ENCODE data around the gene CRIP3. TPM values are rescaled to one million over a fixed set of nuclear protein-coding genes. Genes with fewer than 3 reads are reported as not detected.

CRIP3 gene
- polyA plus RNA-seq, 3 donors, result 1.2 to 12.8 (median 1.6) TPM

- H3K36me3 Mint-ChIP-seq, result peaks cover 76 to 82% of the 10 kb centered on the region in 2 donors
- H3K4me1 ChIP-seq (ENCODE audit: control insufficient read depth in 1 of 2, insufficient read depth in 2 of 2, low read length in 2 of 2), result peaks cover 11 to 13% of the 10 kb centered on the region in 2 donors
- no peak for TF ChIP-seq CTCF (IDR thresholded peaks at IDR 0.05)
- no peak overlapping the region for H3K9ac ChIP-seq (ENCODE audit: insufficient read depth, low read length, poor library complexity, severe bottlenecking)
- intact Hi-C loops (cut with micrococcal nuclease), result loop anchor here in 1 of 2 donors (5.0 kb wide), 1 partner anchor 77 kb away; no protein-coding TSS in a partner anchor
- no peaks in the 10 kb centered on the region for H3K79me2 ChIP-seq (ENCODE audit: insufficient read depth, low read length)
- H3K4me2 ChIP-seq (replicated peaks; ENCODE audit: extremely low read depth, low read length, poor library complexity, severe bottlenecking), result no peak overlapping the region
- H3K9me3 Mint-ChIP-seq, result no peaks in the 10 kb centered on the region
- DNase-seq, result no peak
- no peak overlapping the region for H3K27ac ChIP-seq (ENCODE audit: low read depth in 1 of 2, low read length in 2 of 2)
- 100% methylated on average over 2 of the region's 4 CpGs for WGBS (ENCODE audit: insufficient coverage)
- H4K20me1 ChIP-seq (ENCODE audit: insufficient read depth, low read length), result no peaks in the 10 kb centered on the region
- H3K4me1 Mint-ChIP-seq, result peaks cover 12% of the 10 kb centered on the region
- H2AFZ ChIP-seq (ENCODE audit: insufficient read depth, low read depth, low read length, poor library complexity, severe bottlenecking), result no peak overlapping the region
- H3K9me3 ChIP-seq (replicated peaks in 1 of 2; ENCODE audit: control insufficient read depth in 1 of 2, insufficient read depth in 1 of 2, low read length in 2 of 2), result no peaks in the 10 kb centered on the region
- peaks cover 67 to 86% of the 10 kb centered on the region in 2 donors for H3K36me3 ChIP-seq (replicated peaks in 1 of 2; ENCODE audit: control insufficient read depth in 1 of 2, insufficient read depth in 2 of 2, low read length in 2 of 2)
- H3K27me3 ChIP-seq (ENCODE audit: control insufficient read depth in 2 of 2, insufficient read depth in 2 of 2, low read length in 2 of 2), result no peaks in the 10 kb centered on the region
- no peak overlapping the region for H3K27ac Mint-ChIP-seq
- H3K4me3 Mint-ChIP-seq, result no peak overlapping the region
- H3K4me3 ChIP-seq (replicated peaks in 1 of 3; ENCODE audit: low read depth in 2 of 3, low read length in 3 of 3), result no peak overlapping the region
- H3K27me3 Mint-ChIP-seq (ENCODE audit: low read depth in 3 of 3), result no peaks in the 10 kb centered on the region
Measured at GRCh38 chr6:43339168-43339567, 30.5 kb upstream of the CRIP3 start.

GRCh38 chr6:43338243-43338642, 29.6 kb upstream of the CRIP3 start:
- Histone ChIP-seq H3K9me3 (replicated peaks in 1 of 2; ENCODE audit: control insufficient read depth in 1 of 2, insufficient read depth in 1 of 2, low read length in 2 of 2) (no peaks in the 10 kb centered on the region), H3K36me3 (replicated peaks in 1 of 2; ENCODE audit: control insufficient read depth in 1 of 2, insufficient read depth in 2 of 2, low read length in 2 of 2) (peaks cover 60 to 77% of the 10 kb centered on the region in 2 donors), H4K20me1 (ENCODE audit: insufficient read depth, low read length) (no peaks in the 10 kb centered on the region), H3K27ac (ENCODE audit: low read depth in 1 of 2, low read length in 2 of 2) (no peak overlapping the region), H3K9ac (ENCODE audit: insufficient read depth, low read length, poor library complexity, severe bottlenecking) (no peak overlapping the region), H2AFZ (ENCODE audit: insufficient read depth, low read depth, low read length, poor library complexity, severe bottlenecking) (no peak overlapping the region), H3K27me3 (ENCODE audit: control insufficient read depth in 2 of 2, insufficient read depth in 2 of 2, low read length in 2 of 2) (no peaks in the 10 kb centered on the region), H3K4me1 (ENCODE audit: control insufficient read depth in 1 of 2, insufficient read depth in 2 of 2, low read length in 2 of 2) (peaks cover 15 to 18% of the 10 kb centered on the region in 2 donors), H3K4me2 (replicated peaks; ENCODE audit: extremely low read depth, low read length, poor library complexity, severe bottlenecking) (no peak overlapping the region), H3K4me3 (replicated peaks in 1 of 3; ENCODE audit: low read depth in 2 of 3, low read length in 3 of 3) (no peak overlapping the region), H3K79me2 (ENCODE audit: insufficient read depth, low read length) (no peaks in the 10 kb centered on the region)
- Mint-ChIP-seq H3K9me3 (no peaks in the 10 kb centered on the region), H3K27me3 (ENCODE audit: low read depth in 3 of 3) (no peaks in the 10 kb centered on the region), H3K36me3 (peaks cover 70 to 73% of the 10 kb centered on the region in 2 donors), H3K4me3 (no peak overlapping the region), H3K27ac (peak overlapping the region in 1 of 7 donors; percentile 16), H3K4me1 (peaks cover 15% of the 10 kb centered on the region)
- intact Hi-C loops (cut with micrococcal nuclease), result loop anchor here in 1 of 2 donors (5.0 kb wide), 1 partner anchor 76 kb away; no protein-coding TSS in a partner anchor
- TF ChIP-seq CTCF (IDR thresholded peaks at IDR 0.05), result no peak
- DNase-seq, result no peak

Measured in CD14-positive monocyte (primary cell).